ENCODE results near the gene CDH4. TPM values are rescaled to one million over a fixed set of nuclear protein-coding genes. Genes with fewer than 3 reads are reported as not detected.

CDH4 gene
- total and polyA plus RNA-seq, 2 donors (not counting 1 experiment from before 2014, with no cell fraction given) = not detected

- H3K4me3 Mint-ChIP-seq = no peak overlapping the region
- Histone ChIP-seq H3K36me3 (replicated peaks in 1 of 2; ENCODE audit: control extremely low read depth in 1 of 2, control insufficient read depth in 1 of 2, extremely low read depth in 1 of 2, insufficient read depth in 2 of 2, low read length in 1 of 2) (no peaks in the 10 kb centered on the region), H3K4me2 (replicated peaks; ENCODE audit: low read depth, low read length, poor library complexity, severe bottlenecking) (no peak overlapping the region), H4K20me1 (ENCODE audit: control insufficient read depth, insufficient read depth, low read length, poor library complexity, severe bottlenecking) (no peaks in the 10 kb centered on the region), H3K27me3 (replicated peaks in 1 of 4; ENCODE audit: control extremely low read depth in 1 of 4, control insufficient read depth in 3 of 4, insufficient read depth in 4 of 4, low read length in 3 of 4) (no peaks in the 10 kb centered on the region), H2AFZ (ENCODE audit: insufficient read depth, low read depth, low read length, poor library complexity, severe bottlenecking) (no peak overlapping the region), H3K9ac (ENCODE audit: low read length) (no peak overlapping the region), H3K4me3 (ENCODE audit: control extremely low read depth in 1 of 5, extremely low read depth in 1 of 5, insufficient read depth in 1 of 5, low read depth in 2 of 5, low read length in 4 of 5) (no peak overlapping the region), H3K9me3 (ENCODE audit: control extremely low read depth in 1 of 3, control insufficient read depth in 2 of 3, insufficient read depth in 1 of 3, low read length in 2 of 3) (peaks cover 0 to 34% (median 3%) of the 10 kb centered on the region in 3 donors), H3K4me1 (ENCODE audit: control insufficient read depth in 2 of 2, insufficient read depth in 2 of 2, low read length in 2 of 2) (no peaks in the 10 kb centered on the region), H3K27ac (ENCODE audit: low read length in 2 of 2) (no peak overlapping the region), H3K79me2 (ENCODE audit: control insufficient read depth, insufficient read depth, low read length) (no peaks in the 10 kb centered on the region)
- TF ChIP-seq EZH2 (IDR thresholded peaks at IDR 0.05; ENCODE audit: borderline replicate concordance, insufficient read depth, low read depth, low read length, poor library complexity, severe bottlenecking) (no peak), CTCF (IDR thresholded peaks at IDR 0.05) (no peak)
- DNase-seq (no peak), ATAC-seq (ENCODE audit: low read depth) (no peak)
- ChIA-PET POLR2A (no interaction called here), CTCF (no interaction called here)
- no peaks in the 10 kb centered on the region for H3K4me1 Mint-ChIP-seq
- intact Hi-C loops (cut with micrococcal nuclease) = no loop called here
- 80% methylated on average over 27 of the region's 33 CpGs for WGBS (ENCODE audit: insufficient coverage)
- H3K27ac Mint-ChIP-seq = no peak overlapping the region
- H3K27me3 Mint-ChIP-seq = peaks cover 4% of the 10 kb centered on the region
- H3K9me3 Mint-ChIP-seq (ENCODE audit: insufficient read depth) = peaks cover 5% of the 10 kb centered on the region
Observed at GRCh38 chr20:61861054-61861841, 609.2 kb downstream of the CDH4 start.

GRCh38 chr20:61861858-61862257, 609.8 kb downstream of the CDH4 start:
- 96% methylated on average over 15 of the region's 15 CpGs for WGBS (ENCODE audit: insufficient coverage)
- intact Hi-C loops (cut with micrococcal nuclease) = no loop called here
- no peaks in the 10 kb centered on the region for H3K4me1 ChIP-seq (ENCODE audit: control insufficient read depth in 2 of 2, insufficient read depth in 2 of 2, low read length in 2 of 2)
- H3K9me3 ChIP-seq (ENCODE audit: control extremely low read depth in 1 of 3, control insufficient read depth in 2 of 3, insufficient read depth in 1 of 3, low read length in 2 of 3) = peaks cover 0 to 28% (median 3%) of the 10 kb centered on the region in 3 donors
- no peak overlapping the region for H3K27ac ChIP-seq (ENCODE audit: low read length in 2 of 2)
- no peak overlapping the region for H3K9ac ChIP-seq (ENCODE audit: low read length)
- H3K79me2 ChIP-seq (ENCODE audit: control insufficient read depth, insufficient read depth, low read length) = no peaks in the 10 kb centered on the region
- no peak overlapping the region for H3K4me3 ChIP-seq (ENCODE audit: control extremely low read depth in 1 of 5, extremely low read depth in 1 of 5, insufficient read depth in 1 of 5, low read depth in 2 of 5, low read length in 4 of 5)
- no peaks in the 10 kb centered on the region for H3K27me3 ChIP-seq (replicated peaks in 1 of 4; ENCODE audit: control extremely low read depth in 1 of 4, control insufficient read depth in 3 of 4, insufficient read depth in 4 of 4, low read length in 3 of 4)
- CTCF ChIA-PET = no interaction called here
- DNase-seq (no peak), ATAC-seq (ENCODE audit: low read depth) (no peak)
- H3K4me2 ChIP-seq (replicated peaks; ENCODE audit: low read depth, low read length, poor library complexity, severe bottlenecking) = no peak overlapping the region
- no peaks in the 10 kb centered on the region for H3K36me3 ChIP-seq (replicated peaks in 1 of 2; ENCODE audit: control extremely low read depth in 1 of 2, control insufficient read depth in 1 of 2, extremely low read depth in 1 of 2, insufficient read depth in 2 of 2, low read length in 1 of 2)
- TF ChIP-seq EZH2 (IDR thresholded peaks at IDR 0.05; ENCODE audit: borderline replicate concordance, insufficient read depth, low read depth, low read length, poor library complexity, severe bottlenecking) (no peak), CTCF (IDR thresholded peaks at IDR 0.05) (no peak)
- no peak overlapping the region for H2AFZ ChIP-seq (ENCODE audit: insufficient read depth, low read depth, low read length, poor library complexity, severe bottlenecking)
- POLR2A ChIA-PET = no interaction called here
- Mint-ChIP-seq H3K4me1 (no peaks in the 10 kb centered on the region), H3K27ac (no peak overlapping the region), H3K27me3 (peaks cover 4% of the 10 kb centered on the region), H3K9me3 (ENCODE audit: insufficient read depth) (peaks cover 5% of the 10 kb centered on the region), H3K4me3 (no peak overlapping the region)
- no peaks in the 10 kb centered on the region for H4K20me1 ChIP-seq (ENCODE audit: control insufficient read depth, insufficient read depth, low read length, poor library complexity, severe bottlenecking)

Measured in B cell (primary cell).